Ureter (tissue), 1 donor: ENCODE data around the gene PLAAT5. TPM values are rescaled to one million over a fixed set of nuclear protein-coding genes. Genes with fewer than 3 reads are reported as not detected.
"Not testable (repeated sequence)": the region's sequence is repeated elsewhere in the genome, so short reads cannot be mapped to it uniquely, and the experiment has no call there.

Source experiments
- DNase-seq: peaks from one replicate; pipeline ENCODE4 v3.0.0-alpha.2; 2020; ENCODE audit warnings: low spot score
- total RNA-seq: library from RNA; stranded (reverse); gene quantifications from one replicate; pipeline ENCODE4 v1.2.4, GENCODE V29; 2023
- donor health status: DM: yes; HTN: yes; CAD: no.

Gene PLAAT5
- total RNA-seq, 1 donor from 2014 or later = 2.1 TPM

DNA sequence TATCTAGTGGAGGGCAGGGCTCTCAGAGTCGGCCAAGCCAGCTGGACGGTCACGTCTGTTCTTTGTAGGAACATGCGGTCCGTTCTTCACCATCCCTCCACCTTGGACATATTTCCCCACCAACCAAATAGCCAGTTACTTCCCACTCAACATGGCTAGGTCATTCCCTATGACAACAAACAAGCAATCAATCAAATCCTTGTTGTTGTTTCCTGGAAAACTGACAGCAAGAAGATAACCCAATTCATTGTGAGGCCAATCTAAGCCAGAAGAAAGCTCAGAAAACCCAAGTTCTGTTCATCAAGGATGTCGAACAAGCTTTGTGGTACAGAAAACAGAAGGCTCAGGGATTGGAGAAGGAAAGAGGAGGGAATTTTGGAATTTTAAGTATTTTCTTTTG lies 10.9 kb downstream of the PLAAT5 start:
- no peak for DNase-seq

DNA sequence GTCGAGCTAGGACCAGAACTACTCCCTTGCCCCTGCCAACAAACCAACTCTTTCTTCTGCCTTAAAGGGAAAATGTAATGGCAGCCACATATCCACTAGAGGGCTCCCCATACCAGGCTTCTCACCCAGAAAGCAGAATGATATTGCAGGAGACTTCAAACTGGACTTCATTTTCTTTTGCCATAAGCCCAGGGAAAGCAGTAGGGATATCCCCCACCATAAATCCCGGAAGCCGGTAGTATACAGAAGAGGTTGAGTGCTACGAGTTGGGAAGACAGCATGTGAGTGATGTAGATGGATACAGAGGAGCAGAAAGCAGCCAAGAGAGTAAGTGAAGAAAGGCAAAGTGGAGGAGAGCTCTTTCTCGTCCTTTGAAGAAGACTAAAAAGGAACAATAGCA lies 12.1 kb downstream of the PLAAT5 start:
- DNase-seq = peak; percentile 70

DNA sequence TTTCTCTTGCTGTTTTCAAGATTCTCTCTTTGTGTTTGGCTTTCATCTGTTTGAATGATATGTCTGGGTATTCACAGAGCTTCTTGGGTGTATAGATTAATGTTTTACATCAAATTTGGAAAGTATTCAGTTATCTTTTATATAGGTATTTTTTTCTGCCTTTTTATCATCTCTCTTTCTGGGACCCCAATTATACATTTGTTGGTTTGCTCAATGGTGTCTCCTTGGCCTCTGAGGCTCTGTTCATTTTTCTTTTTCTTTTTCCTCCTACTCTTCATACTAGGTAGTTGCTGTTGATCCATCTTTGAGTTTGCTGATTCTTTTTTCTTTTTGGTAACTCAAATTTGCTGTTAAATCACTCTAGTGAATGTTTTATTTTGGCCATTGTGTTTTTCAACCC lies 14.3 kb downstream of the PLAAT5 start:
- no peak for DNase-seq

DNA sequence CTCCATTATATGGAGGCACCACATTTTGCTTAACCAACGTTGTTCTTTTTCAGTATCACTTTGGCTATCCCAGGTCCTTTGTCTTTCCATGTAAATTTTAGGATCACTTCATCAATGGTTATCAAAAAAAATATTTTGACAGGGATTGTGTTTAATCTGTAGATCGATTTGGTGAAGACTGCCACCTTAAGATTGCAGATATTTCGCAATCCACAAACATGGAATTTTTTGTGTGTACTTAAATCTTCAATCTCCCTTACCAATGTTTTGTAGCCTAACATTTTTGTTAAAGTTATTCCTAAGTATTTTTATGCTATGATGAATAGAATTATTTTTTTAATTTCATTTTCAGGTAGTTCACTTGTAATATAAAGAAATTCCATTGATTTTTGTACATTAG lies 18.6 kb downstream of the PLAAT5 start:
- no peak for DNase-seq

DNA sequence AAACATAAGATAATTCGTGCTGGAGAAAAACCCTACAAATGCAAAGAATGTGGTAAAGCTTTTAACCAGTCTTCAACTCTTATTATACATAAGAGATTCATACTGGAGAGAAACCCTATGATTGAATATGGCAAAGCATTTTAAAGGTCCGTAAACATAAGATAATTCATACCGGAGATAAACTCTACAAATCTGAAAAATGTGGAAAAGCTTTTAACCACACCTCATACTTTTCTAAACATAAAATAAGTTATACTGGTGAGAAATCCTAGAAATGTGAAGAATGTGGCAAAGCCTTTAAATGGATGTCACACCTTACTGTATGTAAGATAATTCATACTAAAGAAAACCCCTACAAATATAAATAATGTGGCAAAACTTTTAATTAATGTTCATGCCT lies 20.7 kb downstream of the PLAAT5 start:
- no peak for DNase-seq

DNA sequence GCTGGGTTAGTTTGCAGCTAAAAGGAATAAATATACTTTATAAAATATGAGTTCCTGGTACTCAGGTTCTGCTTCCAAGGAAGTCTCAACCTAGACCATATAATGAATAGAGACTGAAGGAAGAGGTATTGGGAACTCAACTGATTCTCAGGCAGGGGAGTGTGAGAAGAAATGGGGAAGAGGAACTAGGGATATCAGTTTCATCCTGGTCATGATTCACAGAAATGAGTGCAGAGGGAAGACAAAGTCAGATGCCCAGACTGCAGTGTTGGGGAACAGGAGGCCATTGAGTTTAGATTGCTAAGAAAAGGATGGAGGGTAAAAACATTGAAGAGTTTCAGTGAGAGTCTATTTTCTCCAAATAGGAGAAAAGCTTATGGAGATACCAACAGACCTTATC lies 28.8 kb downstream of the PLAAT5 start:
- DNase-seq = no peak

DNA sequence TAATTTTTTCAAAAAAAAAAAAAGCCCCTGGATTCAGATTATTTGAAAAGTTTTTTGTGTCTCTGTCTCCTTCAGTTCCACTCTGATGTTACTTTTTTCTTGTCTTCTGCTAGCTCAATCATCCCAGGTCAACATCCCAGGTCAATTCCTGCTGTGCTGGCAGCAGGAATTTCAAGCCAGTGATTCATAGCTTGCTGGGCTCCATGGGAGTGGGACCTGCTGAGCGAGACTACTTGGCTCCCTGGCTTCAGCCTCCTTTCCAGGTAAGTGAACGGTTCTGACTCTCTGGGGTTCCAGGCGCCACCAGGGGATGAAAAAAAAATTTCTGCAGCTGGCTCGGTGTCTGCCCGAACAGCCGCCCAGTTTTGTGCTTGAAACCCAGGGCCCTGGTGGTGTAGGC lies 31.4 kb downstream of the PLAAT5 start:
- DNase-seq = no peak

DNA sequence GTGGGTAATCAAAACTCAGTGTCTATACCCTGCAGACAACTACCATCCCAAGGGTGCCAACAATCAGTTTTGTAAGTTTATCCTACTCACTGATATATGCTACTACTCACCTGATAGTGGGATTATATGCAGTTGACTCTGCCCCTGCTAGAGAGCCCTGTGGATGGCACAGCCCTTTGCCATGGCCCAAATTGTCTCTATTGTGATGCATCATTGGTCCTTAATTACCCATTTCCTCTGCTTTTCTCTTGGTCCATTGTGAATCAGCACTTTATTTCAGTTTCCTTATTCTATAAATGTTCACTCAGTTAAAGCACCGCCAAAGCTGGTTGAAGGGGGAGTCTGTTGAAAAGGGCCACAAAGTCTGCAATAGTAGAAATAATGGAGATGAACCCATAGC lies 42.3 kb downstream of the PLAAT5 start:
- no peak for DNase-seq

DNA sequence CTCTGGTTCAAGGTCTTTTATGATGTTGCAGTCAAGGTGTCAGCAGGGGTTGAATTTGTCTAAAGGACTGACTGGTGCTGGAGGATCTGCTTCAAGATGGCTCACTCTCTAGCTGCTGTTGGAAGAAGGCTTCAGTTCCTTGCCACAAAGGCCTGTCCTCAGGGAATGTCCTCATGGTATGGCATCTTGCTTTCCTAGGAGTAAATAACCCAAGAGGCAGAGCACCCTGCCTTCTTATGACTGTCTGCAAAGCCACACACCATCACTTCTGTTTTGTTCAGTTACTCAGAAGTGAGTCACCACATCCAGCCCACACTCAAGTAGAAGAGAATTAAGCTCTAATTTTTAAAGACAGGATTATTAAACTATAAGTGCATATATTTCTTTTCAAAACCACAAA lies 45.2 kb downstream of the PLAAT5 start:
- no peak for DNase-seq

DNA sequence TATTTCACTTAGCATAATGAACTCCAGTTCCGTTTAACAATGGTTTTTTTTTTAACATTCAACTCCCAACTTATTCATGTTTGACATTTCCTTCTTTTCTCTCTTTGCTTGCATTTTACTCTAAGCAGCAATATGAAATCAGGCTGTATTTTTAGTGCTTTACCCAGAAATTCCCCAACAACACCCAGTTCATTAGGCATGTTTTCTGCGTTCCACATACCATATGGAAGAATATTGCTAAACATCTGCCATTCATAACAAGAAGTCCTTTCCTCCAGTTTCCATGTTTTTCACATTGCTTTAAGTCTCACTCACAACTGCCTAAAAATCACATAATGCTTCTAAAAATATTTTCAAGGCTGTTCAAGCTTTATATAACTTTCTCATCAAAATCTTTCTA lies 45.8 kb downstream of the PLAAT5 start:
- DNase-seq = no peak

DNA sequence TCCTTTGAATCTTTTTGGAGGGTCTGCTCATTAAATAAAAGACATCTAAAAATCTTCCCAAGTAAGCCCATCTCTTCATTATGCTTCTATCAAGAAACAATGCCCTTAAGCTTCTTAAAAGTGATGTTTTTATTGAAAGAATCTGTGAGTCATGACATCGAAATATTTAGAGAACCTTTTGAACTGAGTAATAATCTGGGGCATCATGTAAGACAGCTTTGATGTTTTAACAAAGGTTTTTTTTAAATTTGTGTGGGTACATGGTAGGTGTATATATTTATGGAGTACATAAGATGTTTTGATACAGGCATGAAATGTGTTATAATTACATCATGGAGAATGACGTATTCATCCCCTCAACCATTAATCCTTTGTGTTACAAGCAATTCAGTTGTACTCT lies 46.8 kb downstream of the PLAAT5 start:
- DNase-seq = no peak

DNA sequence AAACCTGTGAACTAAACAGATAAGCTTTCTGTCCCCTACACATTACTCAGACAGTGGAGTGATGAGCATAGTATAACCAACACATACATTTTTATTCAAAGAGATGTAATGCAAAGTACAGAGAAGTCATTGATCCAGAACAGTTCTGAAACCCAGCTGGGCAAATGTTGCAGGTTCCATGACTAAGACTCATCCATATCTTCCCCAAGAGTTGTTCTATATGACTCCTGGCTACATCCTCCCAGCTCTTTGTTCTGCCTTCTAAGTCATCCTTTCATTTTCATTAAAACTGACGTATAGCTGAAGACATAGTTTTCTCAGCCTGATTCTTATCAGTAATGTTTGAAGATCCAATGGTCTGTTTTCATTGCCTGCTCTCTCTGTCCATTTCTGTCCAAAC lies 47.3 kb downstream of the PLAAT5 start:
- no peak for DNase-seq

DNA sequence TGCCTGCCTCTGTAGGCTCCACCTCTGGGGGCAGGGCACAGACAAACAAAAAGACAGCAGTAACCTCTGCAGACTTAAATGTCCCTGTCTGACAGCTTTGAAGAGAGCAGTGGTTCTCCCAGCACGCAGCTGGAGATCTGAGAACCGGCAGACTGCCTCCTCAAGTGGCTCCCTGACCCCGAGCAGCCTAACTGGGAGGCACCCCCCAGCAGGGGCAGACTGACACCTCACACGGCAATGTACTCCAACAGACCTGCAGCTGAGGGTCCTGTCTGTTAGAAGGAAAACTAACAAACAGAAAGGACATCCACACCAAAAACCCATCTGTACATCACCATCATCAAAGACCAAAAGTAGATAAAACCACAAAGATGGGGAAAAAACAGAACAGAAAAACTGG lies 55.1 kb downstream of the PLAAT5 start:
- DNase-seq = not testable (repeated sequence)

DNA sequence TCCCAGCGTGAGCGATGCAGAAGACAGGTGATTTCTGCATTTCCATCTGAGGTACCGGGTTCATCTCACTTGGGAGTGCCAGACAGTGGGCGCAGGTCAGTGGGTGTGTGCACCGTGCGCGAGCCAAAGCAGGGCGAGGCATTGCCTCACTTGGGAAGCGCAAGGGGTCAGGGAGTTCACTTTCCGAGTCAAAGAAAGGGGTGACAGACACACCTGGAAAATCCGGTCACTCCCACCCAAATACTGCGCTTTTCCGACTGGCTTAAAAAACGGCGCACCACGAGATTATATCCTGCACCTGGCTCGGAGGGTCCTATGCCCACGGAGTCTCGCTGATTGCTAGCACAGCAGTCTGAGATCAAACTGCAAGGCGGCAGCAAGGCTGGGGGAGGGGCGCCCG lies 55.6 kb downstream of the PLAAT5 start:
- not testable (repeated sequence) for DNase-seq

DNA sequence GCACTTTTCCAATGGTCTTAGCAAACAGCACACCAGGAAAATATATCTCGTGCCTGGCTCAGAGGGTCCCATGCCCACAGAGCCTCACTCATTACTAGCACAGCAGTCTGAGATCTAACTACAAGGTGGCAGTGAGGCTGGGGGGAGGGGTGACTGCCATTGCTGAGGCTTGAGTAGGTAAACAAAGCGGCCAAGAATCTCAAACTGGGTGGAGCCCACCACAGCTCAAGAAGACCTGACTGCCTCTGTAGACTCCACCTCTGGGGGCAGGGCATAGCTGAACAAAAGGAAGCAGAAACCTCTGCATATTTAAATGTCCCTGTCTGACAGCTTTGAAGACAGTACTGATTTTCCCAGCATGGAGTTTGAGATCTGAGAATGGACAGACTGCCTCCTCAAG lies 60.2 kb downstream of the PLAAT5 start:
- DNase-seq = not testable (repeated sequence)

DNA sequence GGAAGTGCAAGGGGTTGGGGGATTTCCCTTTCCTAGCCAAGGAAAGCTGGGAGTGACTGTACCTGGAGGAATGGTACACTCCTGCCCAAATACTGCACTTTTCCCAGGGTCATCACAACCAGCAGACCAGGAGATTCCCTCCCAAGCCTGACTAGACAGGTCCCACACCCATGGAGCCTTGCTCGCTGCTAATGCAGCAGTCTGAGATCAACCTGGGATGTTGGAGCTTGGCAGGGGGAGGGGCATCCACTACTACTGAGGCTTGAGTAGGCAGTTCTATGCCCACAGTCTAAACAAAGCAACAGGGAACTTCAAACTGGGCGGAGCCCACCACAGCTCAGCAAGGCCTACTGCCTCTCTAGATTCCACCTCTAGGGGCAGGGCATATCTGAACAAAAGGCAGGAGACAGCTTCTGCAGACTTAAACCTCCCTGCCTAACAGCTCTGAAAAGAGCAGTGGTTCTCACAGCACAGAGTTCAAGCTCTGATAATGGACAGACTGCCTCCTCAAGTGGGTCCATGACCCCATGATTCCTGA lies 62.9 kb downstream of the PLAAT5 start:
- no peak for DNase-seq

DNA sequence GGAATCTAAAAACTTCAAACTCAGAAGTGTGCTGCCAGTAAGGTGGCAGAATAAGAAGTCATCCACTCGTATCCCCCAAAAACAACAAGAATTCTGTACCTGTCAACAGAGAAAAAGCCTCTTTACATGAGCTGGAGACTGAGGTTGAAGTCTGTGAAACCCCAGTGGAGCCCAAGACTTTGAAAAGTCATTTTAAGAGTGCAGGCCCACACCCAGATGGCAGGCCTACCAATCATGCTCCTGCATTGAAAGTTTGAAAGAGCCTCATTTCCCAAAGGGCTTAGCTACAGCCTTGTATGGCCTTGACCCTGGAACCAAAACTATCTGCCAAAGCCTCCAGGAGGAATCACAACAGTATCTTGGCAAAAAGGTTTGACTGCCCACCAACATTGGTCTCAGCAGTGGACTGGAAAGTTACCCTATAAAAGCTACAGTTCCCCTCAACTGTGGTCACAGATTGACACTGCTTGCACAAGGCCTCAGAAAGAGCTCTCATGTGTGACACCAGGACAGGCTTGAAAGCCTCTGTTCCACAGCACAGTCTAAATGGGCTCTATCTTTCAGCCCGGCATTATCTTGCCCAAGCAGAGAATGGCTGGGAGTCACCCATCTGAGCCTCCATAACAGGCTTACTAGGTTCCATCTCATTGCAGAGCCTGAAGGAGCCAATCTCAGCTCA lies 73.7 kb downstream of the PLAAT5 start:
- DNase-seq = no peak

Other genes starting within 250 kb of the PLAAT5 start
- gene SLC22A25, start 247.6 kb downstream of the PLAAT5 start, total RNA-seq = not detected
- not detected for gene SLC22A9, start 121.4 kb downstream of the PLAAT5 start, total RNA-seq
- gene LGALS12, start 14.9 kb upstream of the PLAAT5 start, total RNA-seq = not detected
- gene PLAAT4, start 45.6 kb upstream of the PLAAT5 start, total RNA-seq = 56.7 TPM
- gene PLAAT2, start 72.2 kb upstream of the PLAAT5 start, total RNA-seq = 1.1 TPM
- gene PLAAT3, start 123.3 kb upstream of the PLAAT5 start, total RNA-seq = 26.6 TPM
- 71.0 TPM for gene ATL3, start 180.2 kb upstream of the PLAAT5 start, total RNA-seq
- 67.3 TPM for gene RTN3, start 190.3 kb upstream of the PLAAT5 start, total RNA-seq